Liver (tissue), 9 donors: ENCODE data around the gene ETF1. TPM values are rescaled to one million over a fixed set of nuclear protein-coding genes. Genes with fewer than 3 reads are reported as not detected.
A peak's percentile ranks its signal among the peaks of the same experiment; 100 is the strongest.

ENCODE experiments used
- DNase-seq: peaks from one replicate; pipeline ENCODE4 v3.0.0-alpha.2; 2017; ENCODE audit warnings: low spot score
- H3K27ac ChIP-seq, 2 donors: one replicate each; pipeline ENCODE4 v1.7.0; 2013; ENCODE audit warnings: inconsistent platforms in 2 of 2, low read length in 2 of 2, control low read depth in 1 of 2, low read depth in 1 of 2, mild to moderate bottlenecking in 1 of 2
- H3K27me3 ChIP-seq, 4 donors: one replicate each; pipeline versions ENCODE4 v1.6.1 to v1.7.0; 2013; ENCODE audit warnings: low read length in 3 of 4, inconsistent platforms in 1 of 4, mild to moderate bottlenecking in 1 of 4, moderate library complexity in 1 of 4; ENCODE audit not compliant: control insufficient read depth in 4 of 4, insufficient read depth in 4 of 4
- H3K36me3 ChIP-seq, 4 donors: one replicate each; pipeline versions ENCODE4 v1.6.1 to v1.7.0; 2013; ENCODE audit warnings: low read length in 3 of 4, mild to moderate bottlenecking in 3 of 4, low read depth in 1 of 4, moderate library complexity in 1 of 4; ENCODE audit not compliant: control insufficient read depth in 4 of 4, insufficient read depth in 3 of 4
- H3K4me1 ChIP-seq, 4 donors: one replicate each; pipeline versions ENCODE4 v1.6.1 to v1.7.0; 2013; ENCODE audit warnings: low read length in 3 of 4, mild to moderate bottlenecking in 3 of 4, moderate library complexity in 1 of 4; ENCODE audit not compliant: control insufficient read depth in 4 of 4, insufficient read depth in 4 of 4
- H3K4me3 ChIP-seq, 3 donors: one replicate each; pipeline versions ENCODE4 v1.6.1 to v1.7.0; 2013; ENCODE audit warnings: low read length in 3 of 3, control low read depth in 1 of 3, low read depth in 1 of 3, mild to moderate bottlenecking in 1 of 3
- H3K9ac ChIP-seq, 2 donors: one replicate each; pipeline ENCODE4 v1.7.0; 2013; ENCODE audit warnings: low read length in 2 of 2, mild to moderate bottlenecking in 2 of 2, moderate library complexity in 2 of 2, control low read depth in 1 of 2, low read depth in 1 of 2
- H3K9me3 ChIP-seq, 4 donors: one replicate each; pipeline versions ENCODE4 v1.6.1 to v1.7.0; 2013; ENCODE audit warnings: low read length in 3 of 4; ENCODE audit not compliant: control insufficient read depth in 4 of 4
- EGR1 ChIP-seq, 2 donors: IDR thresholded peaks; 2 replicates each; pipeline ENCODE4 v1.6.1; 2016 to 2018; ENCODE audit warnings: antibody characterized with exemption in 2 of 2, low read depth in 2 of 2
- FOXA2 ChIP-seq: IDR thresholded peaks from 2 replicates; pipeline ENCODE4 v1.6.1; 2016; ENCODE audit warnings: antibody characterized with exemption
- GABPA ChIP-seq, 2 donors: IDR thresholded peaks in 1 of 2; conservative IDR thresholded peaks in 1 of 2; 2 replicates each; pipeline ENCODE4 v1.6.1; 2016; ENCODE audit warnings: antibody characterized with exemption in 2 of 2, mild to moderate bottlenecking in 1 of 2, moderate library complexity in 1 of 2
- HNF4A ChIP-seq, 2 donors: conservative IDR thresholded peaks; 2 replicates each; pipeline ENCODE4 v1.6.1; 2016; ENCODE audit warnings: antibody characterized with exemption in 2 of 2, mild to moderate bottlenecking in 2 of 2
- HNF4G ChIP-seq: IDR thresholded peaks from 2 replicates; pipeline ENCODE4 v1.6.1; 2016; ENCODE audit warnings: antibody characterized with exemption
- JUND ChIP-seq, 2 donors: IDR thresholded peaks; 2 replicates each; pipeline ENCODE4 v1.6.1; 2016; ENCODE audit warnings: antibody characterized with exemption in 2 of 2
- NR2F2 ChIP-seq: IDR thresholded peaks from 2 replicates; pipeline ENCODE4 v1.6.1; 2016; ENCODE audit warnings: antibody characterized with exemption
- RAD21 ChIP-seq, 2 donors: IDR thresholded peaks; 2 replicates each; pipeline ENCODE4 v1.6.1; 2016; ENCODE audit warnings: antibody characterized with exemption in 2 of 2, mild to moderate bottlenecking in 2 of 2
- RXRA ChIP-seq, 2 donors: IDR thresholded peaks; 2 replicates each; pipeline ENCODE4 v1.6.1; 2017 to 2018; ENCODE audit warnings: antibody characterized with exemption in 2 of 2, mild to moderate bottlenecking in 1 of 2
- SP1 ChIP-seq: IDR thresholded peaks from 2 replicates; pipeline ENCODE4 v1.6.1; 2018; ENCODE audit warnings: antibody characterized with exemption, mild to moderate bottlenecking
- TAF1 ChIP-seq: conservative IDR thresholded peaks from 2 replicates; pipeline ENCODE4 v1.6.1; 2016; ENCODE audit warnings: antibody characterized with exemption, mild to moderate bottlenecking
- WGBS: extraction: QIAGEN DNeasy Blood & Tissue Kit; methylation state at CpG from one replicate; pipeline ENCODE4 v1.1.7; 2013; 5-methylcytosine and 5-hydroxymethylcytosine counted together
- polyA plus RNA-seq, 2 donors: library from polyadenylated mRNA; stranded (reverse) in 1 of 2; unstranded in 1 of 2; fragments of 200-250 nt in 1 of 2; fragments of >200 nt in 1 of 2; fragmentation: Nextera tagmentation in 1 of 2; extraction: Ambion mirVana in 1 of 2; gene quantifications; one replicate each; pipeline versions ENCODE4 v1.2.1 to v1.2.3, GENCODE V29; 2013 to 2015
- total RNA-seq, 2 donors: library from RNA; depleted of rRNA; stranded (reverse); fragments of >200 nt; gene quantifications; one replicate each; pipeline ENCODE4 v1.2.3, GENCODE V29; 2014
- TF ChIP-seq, protein P1 (sequence below): fragments of 150-350 bp; IDR thresholded peaks from 2 replicates; pipeline ENCODE4 v1.5.1; 2017; ENCODE audit warnings: improper control_type of control experiment, low read depth, low read length; ENCODE audit not compliant: missing input control
- TF ChIP-seq, protein P2 (sequence below): IDR thresholded peaks from 2 replicates; pipeline ENCODE4 v1.6.1; 2016; ENCODE audit warnings: antibody characterized with exemption
- TF ChIP-seq, protein P3 (sequence below): IDR thresholded peaks from 2 replicates; pipeline ENCODE4 v1.6.1; 2016; ENCODE audit warnings: antibody characterized with exemption, mild to moderate bottlenecking
- TF ChIP-seq, protein P4 (sequence below): IDR thresholded peaks from 2 replicates; pipeline ENCODE4 v1.6.1; 2016; ENCODE audit warnings: antibody characterized with exemption
- TF ChIP-seq, protein P5 (sequence below): IDR thresholded peaks from 2 replicates; pipeline ENCODE4 v1.6.1; 2016; ENCODE audit warnings: antibody characterized with exemption
- donor health status: healthy.
- donor health status: healthy.
- donor health status: healthy.
- donor health status: healthy.
- donor health status: healthy.

Gene ETF1
- total and polyA plus RNA-seq, 4 donors: 21.7 to 39.7 (median 31.1) TPM

DNA sequence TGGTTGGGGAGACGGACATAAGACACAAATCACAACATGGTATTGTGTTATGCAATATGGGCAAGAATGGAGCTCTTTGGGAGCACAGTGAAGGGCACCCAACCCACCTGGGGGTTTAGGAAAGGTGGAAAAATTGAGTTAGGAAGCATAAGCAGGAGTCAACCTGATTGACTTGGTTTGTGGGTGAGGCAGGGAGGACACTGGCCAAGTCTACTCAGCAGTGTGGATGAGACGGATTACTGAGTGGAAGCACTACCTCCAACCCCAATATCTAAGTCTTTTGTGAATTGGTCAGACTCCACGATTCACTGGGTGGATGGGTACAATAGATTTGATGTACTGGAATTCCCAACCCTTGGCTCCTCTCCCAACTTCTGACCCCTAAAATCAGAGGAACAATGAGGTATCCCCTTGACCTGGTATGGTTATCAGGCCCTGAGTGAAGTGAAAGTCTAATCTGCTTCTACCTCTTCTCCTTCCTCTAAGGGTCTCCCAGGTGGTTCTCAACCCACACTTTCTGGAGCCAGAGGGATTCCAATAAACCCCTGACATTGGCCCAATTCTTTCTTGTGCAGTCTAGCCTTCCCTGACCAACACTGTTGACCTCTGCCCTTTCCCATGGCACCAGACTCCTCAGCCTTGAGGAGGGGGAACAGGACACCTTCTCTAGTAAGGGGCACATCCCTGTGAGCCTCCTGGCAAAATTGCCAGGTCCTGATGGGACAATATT, 72.5 kb downstream of the ETF1 start:
- Histone ChIP-seq H3K4me1 (peaks cover 0 to 21% (median 9%) of the 10 kb centered on the region in 4 donors), H3K9me3 (no peaks in the 10 kb centered on the region), H3K36me3 (peaks cover 2 to 14% (median 13%) of the 10 kb centered on the region in 4 donors), H3K4me3 (no peak overlapping the region), H3K27me3 (no peaks in the 10 kb centered on the region), H3K9ac (no peak overlapping the region), H3K27ac (no peak overlapping the region)
- 76% methylated on average over 3 of the region's 3 CpGs for WGBS
- DNase-seq: no peak
- TF ChIP-seq NR2F2 (no peak), FOXA2 (no peak), JUND (IDR thresholded peaks at IDR 0.05) (peak in 1 of 2 donors; percentile 87), SP1 (peak; percentile 5), RXRA (IDR thresholded peaks at IDR 0.05) (peak in 1 of 2 donors; percentile 42), TAF1 (peak; percentile 16)
- TF ChIP-seq, protein P1, sequence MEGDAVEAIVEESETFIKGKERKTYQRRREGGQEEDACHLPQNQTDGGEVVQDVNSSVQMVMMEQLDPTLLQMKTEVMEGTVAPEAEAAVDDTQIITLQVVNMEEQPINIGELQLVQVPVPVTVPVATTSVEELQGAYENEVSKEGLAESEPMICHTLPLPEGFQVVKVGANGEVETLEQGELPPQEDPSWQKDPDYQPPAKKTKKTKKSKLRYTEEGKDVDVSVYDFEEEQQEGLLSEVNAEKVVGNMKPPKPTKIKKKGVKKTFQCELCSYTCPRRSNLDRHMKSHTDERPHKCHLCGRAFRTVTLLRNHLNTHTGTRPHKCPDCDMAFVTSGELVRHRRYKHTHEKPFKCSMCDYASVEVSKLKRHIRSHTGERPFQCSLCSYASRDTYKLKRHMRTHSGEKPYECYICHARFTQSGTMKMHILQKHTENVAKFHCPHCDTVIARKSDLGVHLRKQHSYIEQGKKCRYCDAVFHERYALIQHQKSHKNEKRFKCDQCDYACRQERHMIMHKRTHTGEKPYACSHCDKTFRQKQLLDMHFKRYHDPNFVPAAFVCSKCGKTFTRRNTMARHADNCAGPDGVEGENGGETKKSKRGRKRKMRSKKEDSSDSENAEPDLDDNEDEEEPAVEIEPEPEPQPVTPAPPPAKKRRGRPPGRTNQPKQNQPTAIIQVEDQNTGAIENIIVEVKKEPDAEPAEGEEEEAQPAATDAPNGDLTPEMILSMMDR: no peak
- TF ChIP-seq, protein P2, sequence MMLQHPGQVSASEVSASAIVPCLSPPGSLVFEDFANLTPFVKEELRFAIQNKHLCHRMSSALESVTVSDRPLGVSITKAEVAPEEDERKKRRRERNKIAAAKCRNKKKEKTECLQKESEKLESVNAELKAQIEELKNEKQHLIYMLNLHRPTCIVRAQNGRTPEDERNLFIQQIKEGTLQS: peak; percentile 43
- TF ChIP-seq, protein P3, sequence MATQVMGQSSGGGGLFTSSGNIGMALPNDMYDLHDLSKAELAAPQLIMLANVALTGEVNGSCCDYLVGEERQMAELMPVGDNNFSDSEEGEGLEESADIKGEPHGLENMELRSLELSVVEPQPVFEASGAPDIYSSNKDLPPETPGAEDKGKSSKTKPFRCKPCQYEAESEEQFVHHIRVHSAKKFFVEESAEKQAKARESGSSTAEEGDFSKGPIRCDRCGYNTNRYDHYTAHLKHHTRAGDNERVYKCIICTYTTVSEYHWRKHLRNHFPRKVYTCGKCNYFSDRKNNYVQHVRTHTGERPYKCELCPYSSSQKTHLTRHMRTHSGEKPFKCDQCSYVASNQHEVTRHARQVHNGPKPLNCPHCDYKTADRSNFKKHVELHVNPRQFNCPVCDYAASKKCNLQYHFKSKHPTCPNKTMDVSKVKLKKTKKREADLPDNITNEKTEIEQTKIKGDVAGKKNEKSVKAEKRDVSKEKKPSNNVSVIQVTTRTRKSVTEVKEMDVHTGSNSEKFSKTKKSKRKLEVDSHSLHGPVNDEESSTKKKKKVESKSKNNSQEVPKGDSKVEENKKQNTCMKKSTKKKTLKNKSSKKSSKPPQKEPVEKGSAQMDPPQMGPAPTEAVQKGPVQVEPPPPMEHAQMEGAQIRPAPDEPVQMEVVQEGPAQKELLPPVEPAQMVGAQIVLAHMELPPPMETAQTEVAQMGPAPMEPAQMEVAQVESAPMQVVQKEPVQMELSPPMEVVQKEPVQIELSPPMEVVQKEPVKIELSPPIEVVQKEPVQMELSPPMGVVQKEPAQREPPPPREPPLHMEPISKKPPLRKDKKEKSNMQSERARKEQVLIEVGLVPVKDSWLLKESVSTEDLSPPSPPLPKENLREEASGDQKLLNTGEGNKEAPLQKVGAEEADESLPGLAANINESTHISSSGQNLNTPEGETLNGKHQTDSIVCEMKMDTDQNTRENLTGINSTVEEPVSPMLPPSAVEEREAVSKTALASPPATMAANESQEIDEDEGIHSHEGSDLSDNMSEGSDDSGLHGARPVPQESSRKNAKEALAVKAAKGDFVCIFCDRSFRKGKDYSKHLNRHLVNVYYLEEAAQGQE: no peak
- TF ChIP-seq, protein P4, sequence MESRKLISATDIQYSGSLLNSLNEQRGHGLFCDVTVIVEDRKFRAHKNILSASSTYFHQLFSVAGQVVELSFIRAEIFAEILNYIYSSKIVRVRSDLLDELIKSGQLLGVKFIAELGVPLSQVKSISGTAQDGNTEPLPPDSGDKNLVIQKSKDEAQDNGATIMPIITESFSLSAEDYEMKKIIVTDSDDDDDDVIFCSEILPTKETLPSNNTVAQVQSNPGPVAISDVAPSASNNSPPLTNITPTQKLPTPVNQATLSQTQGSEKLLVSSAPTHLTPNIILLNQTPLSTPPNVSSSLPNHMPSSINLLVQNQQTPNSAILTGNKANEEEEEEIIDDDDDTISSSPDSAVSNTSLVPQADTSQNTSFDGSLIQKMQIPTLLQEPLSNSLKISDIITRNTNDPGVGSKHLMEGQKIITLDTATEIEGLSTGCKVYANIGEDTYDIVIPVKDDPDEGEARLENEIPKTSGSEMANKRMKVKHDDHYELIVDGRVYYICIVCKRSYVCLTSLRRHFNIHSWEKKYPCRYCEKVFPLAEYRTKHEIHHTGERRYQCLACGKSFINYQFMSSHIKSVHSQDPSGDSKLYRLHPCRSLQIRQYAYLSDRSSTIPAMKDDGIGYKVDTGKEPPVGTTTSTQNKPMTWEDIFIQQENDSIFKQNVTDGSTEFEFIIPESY: no peak
- TF ChIP-seq, protein P5, sequence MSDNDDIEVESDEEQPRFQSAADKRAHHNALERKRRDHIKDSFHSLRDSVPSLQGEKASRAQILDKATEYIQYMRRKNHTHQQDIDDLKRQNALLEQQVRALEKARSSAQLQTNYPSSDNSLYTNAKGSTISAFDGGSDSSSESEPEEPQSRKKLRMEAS: no peak

DNA sequence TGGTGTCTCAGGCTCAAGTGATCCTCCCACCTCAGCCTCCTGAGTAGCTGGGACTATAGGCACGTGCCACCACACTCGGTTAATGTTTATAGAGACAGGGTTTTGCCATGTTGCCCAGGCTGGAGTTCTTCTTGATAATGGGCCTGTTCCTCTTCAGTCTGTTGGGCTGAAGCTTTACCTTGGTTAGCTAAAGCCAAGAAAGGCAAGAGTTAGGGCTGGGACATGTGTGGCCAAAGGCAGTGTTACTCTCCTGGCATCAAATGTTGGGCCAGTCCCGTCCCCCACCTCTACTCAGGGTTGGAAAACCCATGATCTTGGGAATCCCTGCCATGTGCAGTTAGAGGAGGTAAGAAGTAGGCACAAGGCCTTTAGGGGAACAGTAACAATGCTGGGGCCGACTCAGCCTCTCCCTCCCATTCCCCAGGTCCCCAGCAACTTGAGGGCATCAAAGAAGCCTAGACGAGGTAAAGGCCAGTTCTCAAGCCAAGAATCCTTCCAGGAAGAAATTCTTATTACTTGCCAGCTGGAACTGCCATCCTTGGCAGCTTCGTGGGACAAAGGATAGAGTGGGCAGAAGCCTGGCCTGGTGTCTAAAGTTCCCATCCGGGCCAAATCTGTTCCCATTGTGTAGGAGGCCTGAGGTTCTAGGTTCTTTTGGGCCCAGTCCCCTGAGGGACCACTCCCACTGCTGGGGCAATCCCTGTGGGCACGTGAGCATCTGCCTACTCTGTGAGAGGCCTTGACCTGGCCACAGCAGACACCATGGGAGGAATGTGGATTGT, 73.3 kb downstream of the ETF1 start:
- no peak for DNase-seq
- Histone ChIP-seq H3K9ac (no peak overlapping the region), H3K4me1 (peaks cover 0 to 21% (median 9%) of the 10 kb centered on the region in 4 donors), H3K27ac (peak overlapping the region in 1 of 2 donors; percentile 36), H3K4me3 (no peak overlapping the region), H3K27me3 (no peaks in the 10 kb centered on the region), H3K9me3 (no peaks in the 10 kb centered on the region), H3K36me3 (peaks cover 2 to 14% (median 13%) of the 10 kb centered on the region in 4 donors)
- 62% methylated on average over 8 of the region's 8 CpGs for WGBS
- peak in 1 of 2 donors; percentile 28 for TF ChIP-seq RAD21 (IDR thresholded peaks at IDR 0.05)
- peak in 1 of 2 donors; percentile 41 for TF ChIP-seq HNF4A (conservative IDR thresholded peaks at IDR 0.05)
- peak in 1 of 2 donors; percentile 78 for TF ChIP-seq EGR1 (IDR thresholded peaks at IDR 0.05; ENCODE audit: low read depth in 2 of 2)
- TF ChIP-seq HNF4G: no peak
- TF ChIP-seq, protein P3: no peak
- peak; percentile 26 for TF ChIP-seq SP1
- TF ChIP-seq GABPA (IDR thresholded peaks at IDR 0.05 in 1 of 2, conservative IDR thresholded peaks at IDR 0.05 in 1 of 2): no peak
- TF ChIP-seq, protein P5: no peak
